Thyroid gland (tissue), 4 donors: ENCODE measurements around the gene PTCH2. TPM values are rescaled to one million over a fixed set of nuclear protein-coding genes. Genes with fewer than 3 reads are reported as not detected.
A peak's percentile ranks its signal among the peaks of the same experiment; 100 is the strongest.

Source experiments
- DNase-seq, 2 donors: peaks; one replicate each; pipeline ENCODE4 v3.0.0-alpha.2; 2019
- H3K27ac ChIP-seq, 3 donors: fragments of 200-600 bp; sonication (generic); 1 replicate in 2 of 3; 2 replicates in 1 of 3; pipeline ENCODE4 v1.5.1; 2016 to 2019; ENCODE audit warnings: mild to moderate bottlenecking in 1 of 3, moderate library complexity in 1 of 3
- H3K27me3 ChIP-seq: fragments of 200-600 bp; sonication (generic); one replicate; pipeline ENCODE4 v1.5.1; 2019
- H3K36me3 ChIP-seq, 2 donors: fragments of 200-600 bp; sonication (generic); one replicate each; pipeline ENCODE4 v1.5.1; 2016 to 2019
- H3K4me1 ChIP-seq, 2 donors: fragments of 200-600 bp; sonication (generic); one replicate each; pipeline ENCODE4 v1.5.1; 2017 to 2019
- H3K4me3 ChIP-seq, 3 donors: fragments of 200-600 bp; sonication (generic); replicated peaks in 1 of 3; 1 replicate in 2 of 3; 2 replicates in 1 of 3; pipeline ENCODE4 v1.5.1; 2016; ENCODE audit warnings: mild to moderate bottlenecking in 1 of 3
- H3K9me3 ChIP-seq: fragments of 200-600 bp; sonication (generic); one replicate; pipeline ENCODE4 v1.5.1; 2017
- POLR2A ChIP-seq, 2 donors: fragments of 450-650 bp; IDR thresholded peaks; one replicate each; pipeline ENCODE4 v1.6.1; 2017; ENCODE audit warnings: antibody characterized with exemption in 2 of 2, mild to moderate bottlenecking in 2 of 2, moderate library complexity in 1 of 2
- WGBS, 2 donors: methylation state at CpG; one replicate each; pipeline ENCODE4 v1.1.5; 2017; 5-methylcytosine and 5-hydroxymethylcytosine counted together
- intact Hi-C: fragments of 100-400 bp; cut with DNase I; formaldehyde crosslinking; loops from one replicate; pipeline ENCODE4 v1.15.1; 2023
- total RNA-seq, 4 donors: library from RNA; depleted of rRNA; stranded (reverse); fragments of >200 nt; gene quantifications; one replicate each; pipeline ENCODE4 v1.2.3, GENCODE V29; 2016
- TF ChIP-seq, protein P1 (sequence below), 6 experiments: fragments of 200-600 bp in 3 of 6; fragments of 450-650 bp in 3 of 6; sonication (generic) in 3 of 6; IDR thresholded peaks; one replicate each; pipeline ENCODE4 v1.5.1; 2016 to 2019; ENCODE audit warnings: antibody characterized with exemption in 6 of 6, mild to moderate bottlenecking in 2 of 6, inconsistent platforms in 1 of 6, moderate library complexity in 1 of 6

PTCH2 gene
- total RNA-seq, 4 donors from 2014 or later: 0.15 to 1.0 (median 0.52) TPM

- H3K9me3 ChIP-seq: no peaks in the 10 kb centered on the region
- H3K27ac ChIP-seq: peak overlapping the region; percentile 33 to 52 (median 49)
- H3K4me3 ChIP-seq: no peak overlapping the region
- no peaks in the 10 kb centered on the region for H3K27me3 ChIP-seq
- DNase-seq: peak; percentile 8 to 41
- H3K36me3 ChIP-seq: no peaks in the 10 kb centered on the region
- H3K4me1 ChIP-seq: peaks cover 0 to 9% of the 10 kb centered on the region in 2 donors
- 83 to 89% methylated on average over 9 of the region's 9 CpGs for WGBS, 2 donors
- intact Hi-C loops: no loop called here
- no peak for TF ChIP-seq POLR2A (IDR thresholded peaks at IDR 0.05)
- TF ChIP-seq, protein P1, sequence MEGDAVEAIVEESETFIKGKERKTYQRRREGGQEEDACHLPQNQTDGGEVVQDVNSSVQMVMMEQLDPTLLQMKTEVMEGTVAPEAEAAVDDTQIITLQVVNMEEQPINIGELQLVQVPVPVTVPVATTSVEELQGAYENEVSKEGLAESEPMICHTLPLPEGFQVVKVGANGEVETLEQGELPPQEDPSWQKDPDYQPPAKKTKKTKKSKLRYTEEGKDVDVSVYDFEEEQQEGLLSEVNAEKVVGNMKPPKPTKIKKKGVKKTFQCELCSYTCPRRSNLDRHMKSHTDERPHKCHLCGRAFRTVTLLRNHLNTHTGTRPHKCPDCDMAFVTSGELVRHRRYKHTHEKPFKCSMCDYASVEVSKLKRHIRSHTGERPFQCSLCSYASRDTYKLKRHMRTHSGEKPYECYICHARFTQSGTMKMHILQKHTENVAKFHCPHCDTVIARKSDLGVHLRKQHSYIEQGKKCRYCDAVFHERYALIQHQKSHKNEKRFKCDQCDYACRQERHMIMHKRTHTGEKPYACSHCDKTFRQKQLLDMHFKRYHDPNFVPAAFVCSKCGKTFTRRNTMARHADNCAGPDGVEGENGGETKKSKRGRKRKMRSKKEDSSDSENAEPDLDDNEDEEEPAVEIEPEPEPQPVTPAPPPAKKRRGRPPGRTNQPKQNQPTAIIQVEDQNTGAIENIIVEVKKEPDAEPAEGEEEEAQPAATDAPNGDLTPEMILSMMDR (IDR thresholded peaks at IDR 0.05): no peak
These were observed 50.1 kb downstream of the PTCH2 start for GRCh38 chr1:44792736-44793502.

DNA sequence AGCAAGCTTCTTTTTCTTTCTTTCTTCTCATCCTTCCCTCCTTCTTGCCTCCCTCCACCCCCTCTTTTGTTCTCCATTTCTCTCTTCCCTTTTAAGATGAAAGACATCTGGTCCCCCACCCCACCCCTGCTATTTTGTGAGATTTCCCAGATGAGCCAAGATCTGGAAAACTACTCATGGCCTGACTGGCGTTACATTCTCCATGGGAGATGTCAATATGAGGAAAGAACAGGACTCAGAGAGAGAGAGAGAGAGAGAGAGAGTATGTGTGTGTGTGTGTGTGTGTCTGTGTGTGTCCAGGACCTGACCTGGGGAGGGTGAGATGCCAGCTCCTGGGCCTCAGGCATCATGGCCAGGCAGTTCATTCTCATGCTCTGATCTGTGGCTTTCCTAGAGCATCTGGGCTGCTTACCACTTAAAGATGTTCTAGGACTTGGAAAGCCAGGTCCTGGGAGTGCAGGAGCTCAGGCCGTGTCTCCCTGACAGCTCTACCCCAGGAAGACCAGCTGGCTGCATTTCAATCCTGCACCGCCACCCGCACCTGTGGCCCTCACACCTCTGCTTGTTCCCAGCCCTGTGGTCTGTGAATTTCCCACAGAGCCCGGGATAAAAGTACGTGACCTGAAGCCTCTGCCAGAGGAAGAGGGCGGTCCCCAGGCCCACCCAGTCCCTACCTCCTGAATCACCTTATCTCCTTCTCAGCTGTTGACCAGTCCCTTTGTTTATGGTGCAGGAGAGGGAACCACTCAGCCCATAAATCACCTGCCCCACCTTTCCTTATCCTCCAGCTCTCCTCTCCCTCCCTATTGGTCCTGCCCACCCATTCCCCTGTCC, 51.9 kb downstream of the PTCH2 start:
- no peak overlapping the region for H3K4me3 ChIP-seq
- no peaks in the 10 kb centered on the region for H3K27me3 ChIP-seq
- H3K4me1 ChIP-seq: peaks cover 0 to 14% of the 10 kb centered on the region in 2 donors
- no peaks in the 10 kb centered on the region for H3K36me3 ChIP-seq
- no peak for DNase-seq
- 72 to 80% methylated on average over 7 of the region's 7 CpGs for WGBS, 2 donors
- H3K27ac ChIP-seq: no peak overlapping the region
- TF ChIP-seq, protein P1 (IDR thresholded peaks at IDR 0.05): no peak
- TF ChIP-seq POLR2A (IDR thresholded peaks at IDR 0.05): no peak
- no peaks in the 10 kb centered on the region for H3K9me3 ChIP-seq
- intact Hi-C loops: no loop called here

DNA sequence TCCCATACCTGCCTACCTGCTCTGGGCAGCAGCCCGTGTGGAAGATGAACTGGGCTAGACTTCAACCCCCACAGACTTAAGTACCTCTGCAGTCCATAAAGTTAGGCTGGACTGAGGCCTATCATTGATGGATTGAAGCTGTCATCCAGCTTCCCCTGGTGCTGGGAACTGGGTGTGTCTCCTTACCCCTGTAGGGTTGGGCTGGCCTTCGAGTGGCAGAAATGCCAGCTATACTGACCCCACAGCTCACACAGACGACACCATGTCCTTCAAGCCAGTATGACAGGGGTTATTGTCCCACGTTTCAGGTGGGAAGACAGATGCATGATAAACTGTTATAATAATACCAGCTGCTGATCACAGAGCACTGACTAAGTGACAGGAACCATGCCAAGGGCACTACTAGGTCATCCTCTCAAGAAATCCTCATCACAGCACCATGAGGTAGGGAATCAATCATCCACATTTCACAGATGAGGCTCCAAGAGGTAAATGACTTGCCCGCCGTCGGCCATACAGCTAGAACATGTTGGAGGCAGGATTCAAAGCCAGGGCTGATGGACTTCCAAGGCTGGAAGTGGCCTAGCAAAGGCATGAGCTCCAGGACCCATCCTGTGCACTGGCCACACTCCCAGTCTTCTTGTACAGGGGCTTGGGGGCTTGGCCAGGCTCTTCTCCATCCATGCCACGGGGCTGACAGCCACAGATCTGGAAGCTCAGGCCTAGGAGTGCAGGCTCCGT, 54.8 kb downstream of the PTCH2 start, which contains the start of gene BEST4:
Gene BEST4, minus strand, starts transcription at position 51 of the 741 bp plus-strand sequence. CDS start 465 bp downstream, outside the sequence.
- H3K27me3 ChIP-seq: no peaks in the 10 kb centered on the region
- no peaks in the 10 kb centered on the region for H3K9me3 ChIP-seq
- H3K27ac ChIP-seq: no peak within 1 kb of the TSS
- H3K4me3 ChIP-seq: no peak within 1 kb of the TSS
- WGBS, 2 donors: 88 to 90% methylated on average over 6 to 9 of the region's 9 CpGs
- H3K36me3 ChIP-seq: no peaks in the 10 kb centered on the region
- no peak for DNase-seq
- intact Hi-C loops: loop anchor here (5.0 to 10.0 kb wide), 2 partner anchors 49 to 63 kb away; no protein-coding TSS in a partner anchor
- TF ChIP-seq, protein P1 (IDR thresholded peaks at IDR 0.05): no peak
- TF ChIP-seq POLR2A (IDR thresholded peaks at IDR 0.05): no peak
- H3K4me1 ChIP-seq: peaks cover 18 to 34% of the 10 kb centered on the region in 2 donors

DNA sequence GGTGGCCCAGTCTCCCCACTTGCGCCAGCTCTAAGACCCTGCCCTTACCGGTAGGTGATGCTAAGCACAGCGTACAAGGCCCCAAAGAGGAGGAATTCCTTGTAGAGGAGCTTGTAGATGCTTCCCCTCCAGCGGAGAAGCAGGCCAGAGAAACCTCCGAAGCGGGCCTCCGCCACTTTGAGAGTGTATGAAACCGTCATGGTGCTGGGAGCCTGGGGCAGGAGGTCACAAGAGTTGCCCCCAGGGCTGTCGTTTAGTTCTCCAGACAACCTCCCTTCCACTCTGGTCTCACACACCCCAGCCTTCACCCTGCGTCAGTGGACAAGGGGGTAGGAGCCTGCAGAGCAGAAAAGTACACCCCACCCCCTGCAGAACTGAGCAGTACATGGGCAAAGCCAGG, 55.5 kb downstream of the PTCH2 start:
- H3K4me1 ChIP-seq: peaks cover 18 to 31% of the 10 kb centered on the region in 2 donors
- no peaks in the 10 kb centered on the region for H3K36me3 ChIP-seq
- no peak overlapping the region for H3K27ac ChIP-seq
- WGBS, 2 donors: 87 to 96% methylated on average over 7 to 9 of the region's 10 CpGs
- H3K4me3 ChIP-seq: no peak overlapping the region
- no peaks in the 10 kb centered on the region for H3K9me3 ChIP-seq
- no peaks in the 10 kb centered on the region for H3K27me3 ChIP-seq
- no peak for TF ChIP-seq POLR2A (IDR thresholded peaks at IDR 0.05)
- TF ChIP-seq, protein P1 (IDR thresholded peaks at IDR 0.05): no peak
- DNase-seq: no peak
- intact Hi-C loops: loop anchor here (5.0 to 10.0 kb wide), 2 partner anchors 50 to 63 kb away; no protein-coding TSS in a partner anchor
